Astrocyte of the spinal cord (primary cell): ENCODE data around the gene SYNJ2.
"Not testable (repeated sequence)": the region's sequence is repeated elsewhere in the genome, so short reads cannot be mapped to it uniquely, and the experiment has no call there.

ENCODE experiments used
- DNase-seq: peaks from one replicate; pipeline ENCODE4 v3.0.0; 2011; ENCODE audit warnings: low read depth, low spot score
- H3K4me3 ChIP-seq: 2 replicates; pipeline ENCODE4 v1.5.1; 2011; ENCODE audit warnings: low read depth, mild to moderate bottlenecking, low read length, moderate library complexity
- CTCF ChIP-seq: IDR thresholded peaks from 2 replicates; pipeline ENCODE4 v1.5.1; 2012; ENCODE audit warnings: low read depth, mild to moderate bottlenecking, low read length, inconsistent platforms
- in situ Hi-C: cut with HindIII; loops from 2 replicates; pipeline ENCODE4 v1.10.0; 2017; ENCODE audit warnings: low sequenced_read_pairs

Gene SYNJ2, protein sequence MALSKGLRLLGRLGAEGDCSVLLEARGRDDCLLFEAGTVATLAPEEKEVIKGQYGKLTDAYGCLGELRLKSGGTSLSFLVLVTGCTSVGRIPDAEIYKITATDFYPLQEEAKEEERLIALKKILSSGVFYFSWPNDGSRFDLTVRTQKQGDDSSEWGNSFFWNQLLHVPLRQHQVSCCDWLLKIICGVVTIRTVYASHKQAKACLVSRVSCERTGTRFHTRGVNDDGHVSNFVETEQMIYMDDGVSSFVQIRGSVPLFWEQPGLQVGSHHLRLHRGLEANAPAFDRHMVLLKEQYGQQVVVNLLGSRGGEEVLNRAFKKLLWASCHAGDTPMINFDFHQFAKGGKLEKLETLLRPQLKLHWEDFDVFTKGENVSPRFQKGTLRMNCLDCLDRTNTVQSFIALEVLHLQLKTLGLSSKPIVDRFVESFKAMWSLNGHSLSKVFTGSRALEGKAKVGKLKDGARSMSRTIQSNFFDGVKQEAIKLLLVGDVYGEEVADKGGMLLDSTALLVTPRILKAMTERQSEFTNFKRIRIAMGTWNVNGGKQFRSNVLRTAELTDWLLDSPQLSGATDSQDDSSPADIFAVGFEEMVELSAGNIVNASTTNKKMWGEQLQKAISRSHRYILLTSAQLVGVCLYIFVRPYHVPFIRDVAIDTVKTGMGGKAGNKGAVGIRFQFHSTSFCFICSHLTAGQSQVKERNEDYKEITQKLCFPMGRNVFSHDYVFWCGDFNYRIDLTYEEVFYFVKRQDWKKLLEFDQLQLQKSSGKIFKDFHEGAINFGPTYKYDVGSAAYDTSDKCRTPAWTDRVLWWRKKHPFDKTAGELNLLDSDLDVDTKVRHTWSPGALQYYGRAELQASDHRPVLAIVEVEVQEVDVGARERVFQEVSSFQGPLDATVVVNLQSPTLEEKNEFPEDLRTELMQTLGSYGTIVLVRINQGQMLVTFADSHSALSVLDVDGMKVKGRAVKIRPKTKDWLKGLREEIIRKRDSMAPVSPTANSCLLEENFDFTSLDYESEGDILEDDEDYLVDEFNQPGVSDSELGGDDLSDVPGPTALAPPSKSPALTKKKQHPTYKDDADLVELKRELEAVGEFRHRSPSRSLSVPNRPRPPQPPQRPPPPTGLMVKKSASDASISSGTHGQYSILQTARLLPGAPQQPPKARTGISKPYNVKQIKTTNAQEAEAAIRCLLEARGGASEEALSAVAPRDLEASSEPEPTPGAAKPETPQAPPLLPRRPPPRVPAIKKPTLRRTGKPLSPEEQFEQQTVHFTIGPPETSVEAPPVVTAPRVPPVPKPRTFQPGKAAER (N-terminal part only)

GRCh38 chr6:157981395-157982101 is at the start of gene SYNJ2:
TSS of gene SYNJ2 (plus strand) at chr6:157981863. CDS start at chr6:157981962, 99 bp downstream.
- in situ Hi-C loops = no loop called here

GRCh38 chr6:157935786-157936185 is 45.9 kb upstream of the SYNJ2 start:
- DNase-seq = no peak

More at GRCh38 chr6:157981395-157982101, at the start of gene SYNJ2:
- DNase-seq = peak; percentile 78
- peak within 1 kb of the TSS; percentile 78 for H3K4me3 ChIP-seq
- TF ChIP-seq CTCF = peak; percentile 58

DNA sequence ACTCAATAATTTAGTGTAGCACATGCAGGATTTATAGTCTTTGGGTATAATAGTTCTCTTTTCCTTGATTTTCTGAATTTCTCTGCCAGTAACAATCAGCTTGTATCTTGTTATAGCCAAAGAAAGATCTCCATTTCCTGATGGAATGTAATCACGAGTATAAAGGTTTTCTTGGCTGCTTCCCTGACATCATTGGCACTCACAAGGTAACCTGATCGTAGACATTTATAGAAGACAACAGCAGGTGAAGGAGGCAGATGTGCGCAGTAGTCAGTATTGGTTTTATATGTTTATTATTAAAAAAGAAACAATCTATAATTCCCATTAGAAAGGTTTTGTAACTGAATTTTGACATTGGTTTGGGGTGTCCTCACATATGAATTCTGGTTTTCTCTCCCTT is 44.3 kb upstream of the SYNJ2 start:
- H3K4me3 ChIP-seq = no peak overlapping the region
- DNase-seq = no peak
- in situ Hi-C loops = no loop called here
- TF ChIP-seq CTCF = no peak

More at GRCh38 chr6:157935786-157936185, 45.9 kb upstream of the SYNJ2 start:
- in situ Hi-C loops = no loop called here
- no peak for TF ChIP-seq CTCF
- H3K4me3 ChIP-seq = no peak overlapping the region

DNA sequence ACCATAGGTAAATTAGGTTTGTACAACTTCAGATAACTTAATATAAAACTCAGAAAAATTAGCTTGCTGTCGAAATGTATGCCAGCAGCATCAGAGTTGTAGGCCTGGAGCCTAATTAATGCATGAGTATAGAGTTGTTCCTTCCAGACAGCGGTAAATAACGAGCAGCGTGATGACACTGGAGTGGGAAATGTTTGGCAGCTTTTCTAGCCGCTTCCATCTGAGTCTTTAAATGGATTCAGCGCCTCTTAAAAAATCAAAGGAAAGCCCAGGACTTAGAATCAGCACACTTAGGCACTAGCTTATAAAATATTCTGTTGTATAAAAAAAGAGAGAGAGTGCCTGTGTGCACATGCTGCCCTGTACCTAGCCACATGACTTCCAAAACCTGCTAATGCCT is 43.7 kb upstream of the SYNJ2 start:
- no peak overlapping the region for H3K4me3 ChIP-seq
- DNase-seq = no peak
- no peak for TF ChIP-seq CTCF
- in situ Hi-C loops = no loop called here

DNA sequence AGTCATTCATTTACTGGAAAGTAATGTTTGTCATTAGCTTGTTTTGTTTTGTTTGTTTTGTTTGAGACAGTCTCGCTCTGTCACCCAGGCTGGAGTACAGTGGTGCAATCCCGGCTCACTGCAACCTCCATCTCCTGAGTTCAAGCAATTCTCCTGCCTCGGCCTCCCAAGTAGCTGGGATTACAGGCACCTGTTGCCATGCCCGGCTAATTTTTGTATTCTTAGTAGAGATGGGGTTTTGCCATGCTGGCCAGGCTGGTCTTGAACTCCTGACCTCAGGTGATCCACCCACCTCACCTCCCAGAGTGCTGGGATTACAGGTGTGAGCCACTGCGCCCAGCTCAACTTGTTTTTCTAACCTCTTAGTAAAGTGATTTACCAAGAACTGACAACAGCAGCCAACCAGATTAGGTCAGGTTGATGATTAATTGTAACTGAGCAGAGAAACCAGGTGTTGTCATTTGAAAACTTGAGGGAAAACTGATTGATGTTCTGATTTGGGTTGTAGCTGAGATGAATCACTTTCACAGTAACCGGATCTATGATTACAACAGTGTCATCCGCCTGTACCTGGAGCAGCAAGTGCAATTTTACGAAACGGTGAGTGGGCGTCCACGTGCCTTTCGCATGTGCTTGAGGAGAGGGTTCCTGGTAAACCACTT is 41.2 kb upstream of the SYNJ2 start:
- in situ Hi-C loops, DNase-seq, H3K4me3 ChIP-seq: not testable (repeated sequence)

DNA sequence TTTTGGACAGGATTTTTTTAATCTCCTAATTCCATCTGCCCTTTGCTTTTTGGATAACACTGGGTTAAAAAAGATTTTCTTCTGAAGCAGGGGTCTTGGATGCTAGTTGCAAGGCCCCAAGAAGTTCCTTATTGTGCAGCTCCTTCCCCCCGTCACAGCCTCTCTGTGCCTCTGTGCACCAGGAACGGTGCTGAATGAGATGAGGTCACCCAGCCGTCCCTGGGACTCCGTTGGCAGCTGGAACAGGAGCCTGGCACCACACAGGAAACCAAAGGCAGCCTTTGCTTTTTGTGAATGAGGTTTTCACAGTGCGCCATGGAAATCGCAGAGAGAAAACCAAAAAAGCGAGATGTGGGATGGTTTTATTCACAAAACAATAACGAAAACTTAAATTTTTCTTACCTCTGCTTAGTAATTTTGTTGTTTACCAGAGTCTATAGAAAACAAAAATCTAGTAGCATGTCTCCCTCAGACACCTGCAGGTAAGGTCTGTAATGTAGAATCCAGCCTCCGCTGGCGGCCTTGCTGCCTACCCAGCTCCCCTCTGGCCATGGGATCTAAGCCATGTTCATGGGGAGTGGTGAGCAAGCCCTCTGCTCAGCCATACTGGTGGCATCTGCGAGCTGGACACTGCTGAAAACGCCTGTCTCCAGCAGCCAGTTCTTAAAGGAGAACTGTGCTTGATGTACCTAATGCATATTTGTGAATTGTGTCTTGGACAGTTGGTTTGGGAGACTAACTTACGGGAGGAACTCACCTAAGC is 40.4 kb upstream of the SYNJ2 start:
- no peak overlapping the region for H3K4me3 ChIP-seq
- TF ChIP-seq CTCF = no peak
- no peak for DNase-seq
- in situ Hi-C loops = no loop called here
